ENCODE data around the gene SLC6A12. TPM values are rescaled to one million over a fixed set of nuclear protein-coding genes. Genes with fewer than 3 reads are reported as not detected.
A peak's percentile ranks its signal among the peaks of the same experiment; 100 is the strongest.

SLC6A12 gene
- total RNA-seq, 4 donors from 2014 or later = 0.17 to 0.78 (median 0.34) TPM; not detected in 1

GRCh38 chr12:254039-254438, 40.1 kb upstream of the SLC6A12 start:
- DNase-seq (ENCODE audit: extremely low spot score) = peak; percentile 64
- Histone ChIP-seq H3K9me3 (no peaks in the 10 kb centered on the region), H3K4me1 (no peaks in the 10 kb centered on the region), H3K36me3 (no peaks in the 10 kb centered on the region), H3K27ac (replicated peaks in 1 of 4) (no peak overlapping the region), H3K4me3 (no peak overlapping the region), H3K27me3 (peaks cover 0 to 43% (median 0%) of the 10 kb centered on the region in 4 donors)
- no peak for TF ChIP-seq CTCF (IDR thresholded peaks at IDR 0.05)
- intact Hi-C loops (cut with DNase I) = no loop called here
- WGBS = 78% methylated on average over 10 of the region's 10 CpGs

GRCh38 chr12:253116-253831, 39.3 kb upstream of the SLC6A12 start:
- WGBS = 84% methylated on average over 12 of the region's 12 CpGs
- Histone ChIP-seq H3K4me3 (no peak overlapping the region), H3K27ac (replicated peaks in 1 of 4) (no peak overlapping the region), H3K4me1 (no peaks in the 10 kb centered on the region), H3K27me3 (peaks cover 0 to 38% (median 0%) of the 10 kb centered on the region in 4 donors), H3K9me3 (peaks cover 0 to under 1% (median 0%) of the 10 kb centered on the region in 4 donors), H3K36me3 (no peaks in the 10 kb centered on the region)
- peak; percentile 91 for DNase-seq (ENCODE audit: extremely low spot score)
- intact Hi-C loops (cut with DNase I) = no loop called here
- TF ChIP-seq POLR2A (IDR thresholded peaks at IDR 0.05; ENCODE audit: low read depth) = no peak
- TF ChIP-seq POLR2AphosphoS5 (IDR thresholded peaks at IDR 0.05) = no peak
- no peak for TF ChIP-seq EP300 (IDR thresholded peaks at IDR 0.05)
- TF ChIP-seq CTCF (IDR thresholded peaks at IDR 0.05) = no peak

GRCh38 chr12:252636-253035, 38.7 kb upstream of the SLC6A12 start:
- Histone ChIP-seq H3K27me3 (peaks cover 0 to 32% (median 0%) of the 10 kb centered on the region in 4 donors), H3K36me3 (no peaks in the 10 kb centered on the region), H3K4me1 (no peaks in the 10 kb centered on the region), H3K27ac (replicated peaks in 1 of 4) (no peak overlapping the region), H3K4me3 (no peak overlapping the region), H3K9me3 (peaks cover 0 to 7% (median 4%) of the 10 kb centered on the region in 4 donors)
- TF ChIP-seq CTCF (IDR thresholded peaks at IDR 0.05) = no peak
- TF ChIP-seq POLR2A (IDR thresholded peaks at IDR 0.05; ENCODE audit: low read depth) = no peak
- TF ChIP-seq POLR2AphosphoS5 (IDR thresholded peaks at IDR 0.05) = no peak
- TF ChIP-seq EP300 (IDR thresholded peaks at IDR 0.05) = no peak
- DNase-seq (ENCODE audit: extremely low spot score) = peak; percentile 81
- intact Hi-C loops (cut with DNase I) = no loop called here
- 45% methylated on average over 5 of the region's 5 CpGs for WGBS

- WGBS = 85% methylated on average over 3 of the region's 3 CpGs
- TF ChIP-seq CTCF (IDR thresholded peaks at IDR 0.05) (no peak), EP300 (IDR thresholded peaks at IDR 0.05) (no peak), POLR2AphosphoS5 (IDR thresholded peaks at IDR 0.05) (no peak)
- H3K9me3 ChIP-seq = peaks cover 0 to 17% (median 13%) of the 10 kb centered on the region in 4 donors
- intact Hi-C loops (cut with DNase I) = no loop called here
- H3K36me3 ChIP-seq = no peaks in the 10 kb centered on the region
- H3K4me1 ChIP-seq = no peaks in the 10 kb centered on the region
- H3K27ac ChIP-seq (replicated peaks in 1 of 4) = no peak overlapping the region
- no peak overlapping the region for H3K4me3 ChIP-seq
- no peak for DNase-seq (ENCODE audit: extremely low spot score)
- no peaks in the 10 kb centered on the region for H3K27me3 ChIP-seq
Observed at GRCh38 chr12:247271-247670, 33.3 kb upstream of the SLC6A12 start.

GRCh38 chr12:243381-243780, 29.4 kb upstream of the SLC6A12 start:
- Histone ChIP-seq H3K4me1 (no peaks in the 10 kb centered on the region), H3K27ac (replicated peaks in 1 of 4) (no peak overlapping the region), H3K9me3 (peaks cover 0 to 17% (median 13%) of the 10 kb centered on the region in 4 donors), H3K4me3 (no peak overlapping the region), H3K27me3 (peaks cover 0 to 7% (median 0%) of the 10 kb centered on the region in 4 donors), H3K36me3 (no peaks in the 10 kb centered on the region)
- peak; percentile 31 for DNase-seq (ENCODE audit: extremely low spot score)
- TF ChIP-seq POLR2A (IDR thresholded peaks at IDR 0.05; ENCODE audit: low read depth) (no peak), EP300 (IDR thresholded peaks at IDR 0.05) (no peak), POLR2AphosphoS5 (IDR thresholded peaks at IDR 0.05) (no peak), CTCF (IDR thresholded peaks at IDR 0.05) (no peak)
- 55% methylated on average over 4 of the region's 4 CpGs for WGBS
- intact Hi-C loops (cut with DNase I) = no loop called here

Data from esophagus muscularis mucosa (tissue), 4 donors.